NCI-H1436 (cell line): ENCODE results near the gene CCDC27.
A peak's percentile ranks its signal among the peaks of the same experiment; 100 is the strongest.
"Not testable (repeated sequence)": the region's sequence is repeated elsewhere in the genome, so short reads cannot be mapped to it uniquely, and the experiment has no call there.

ENCODE experiments used
- DNase-seq: peaks from one replicate; lab custom pipeline; 2025; lab: John Stamatoyannopoulos, UW

CCDC27 gene

GRCh38 chr1:3796215-3797061, 44.2 kb downstream of the CCDC27 start, which contains the start of gene LRRC47:
LRRC47 (minus strand) TSS chr1:3796498; CDS start chr1:3796476, 22 bp downstream.
- DNase-seq, result peak; percentile 78

- no peak for DNase-seq
These were observed 47.9 kb downstream of the CCDC27 start for GRCh38 chr1:3799976-3800685.

- DNase-seq, result not testable (repeated sequence)
These were observed 48.5 kb downstream of the CCDC27 start for GRCh38 chr1:3800795-3801194.

- no peak for DNase-seq
These were observed 51.8 kb downstream of the CCDC27 start for GRCh38 chr1:3803905-3804626.

- DNase-seq, result not testable (repeated sequence)
These were observed 52.3 kb downstream of the CCDC27 start for GRCh38 chr1:3804627-3804944.

GRCh38 chr1:3805038-3805437, 52.8 kb downstream of the CCDC27 start:
- DNase-seq, result no peak

- DNase-seq, result no peak
These were observed 55.5 kb downstream of the CCDC27 start for GRCh38 chr1:3807769-3808168.

- DNase-seq, result no peak
These were observed 57.4 kb downstream of the CCDC27 start for GRCh38 chr1:3809680-3810079.

- DNase-seq, result not testable (repeated sequence)
These were observed 58.0 kb downstream of the CCDC27 start for GRCh38 chr1:3810149-3810761.

- DNase-seq, result no peak
These were observed 59.3 kb downstream of the CCDC27 start for GRCh38 chr1:3811595-3811911.

- DNase-seq, result no peak
These were observed 61.8 kb downstream of the CCDC27 start for GRCh38 chr1:3814065-3814464.

- no peak for DNase-seq
These were observed 62.7 kb downstream of the CCDC27 start for GRCh38 chr1:3814771-3815561.

- DNase-seq, result no peak
These were observed 64.3 kb downstream of the CCDC27 start for GRCh38 chr1:3816331-3817137.

GRCh38 chr1:3817138-3817740, 65.0 kb downstream of the CCDC27 start:
- DNase-seq, result no peak

GRCh38 chr1:3817821-3818597, 65.8 kb downstream of the CCDC27 start:
- DNase-seq, result no peak

- DNase-seq, result no peak
These were observed 67.5 kb downstream of the CCDC27 start for GRCh38 chr1:3819771-3820200.

- DNase-seq, result no peak
These were observed 68.1 kb downstream of the CCDC27 start for GRCh38 chr1:3820316-3820715.

GRCh38 chr1:3821004-3821403, 68.8 kb downstream of the CCDC27 start:
- DNase-seq, result no peak
